OCI-M1 (cell line): ENCODE results near the gene KCNH2.

ENCODE experiments used
- DNase-seq: peaks from one replicate; lab custom pipeline; 2025; lab: John Stamatoyannopoulos, UW

KCNH2 gene

DNA sequence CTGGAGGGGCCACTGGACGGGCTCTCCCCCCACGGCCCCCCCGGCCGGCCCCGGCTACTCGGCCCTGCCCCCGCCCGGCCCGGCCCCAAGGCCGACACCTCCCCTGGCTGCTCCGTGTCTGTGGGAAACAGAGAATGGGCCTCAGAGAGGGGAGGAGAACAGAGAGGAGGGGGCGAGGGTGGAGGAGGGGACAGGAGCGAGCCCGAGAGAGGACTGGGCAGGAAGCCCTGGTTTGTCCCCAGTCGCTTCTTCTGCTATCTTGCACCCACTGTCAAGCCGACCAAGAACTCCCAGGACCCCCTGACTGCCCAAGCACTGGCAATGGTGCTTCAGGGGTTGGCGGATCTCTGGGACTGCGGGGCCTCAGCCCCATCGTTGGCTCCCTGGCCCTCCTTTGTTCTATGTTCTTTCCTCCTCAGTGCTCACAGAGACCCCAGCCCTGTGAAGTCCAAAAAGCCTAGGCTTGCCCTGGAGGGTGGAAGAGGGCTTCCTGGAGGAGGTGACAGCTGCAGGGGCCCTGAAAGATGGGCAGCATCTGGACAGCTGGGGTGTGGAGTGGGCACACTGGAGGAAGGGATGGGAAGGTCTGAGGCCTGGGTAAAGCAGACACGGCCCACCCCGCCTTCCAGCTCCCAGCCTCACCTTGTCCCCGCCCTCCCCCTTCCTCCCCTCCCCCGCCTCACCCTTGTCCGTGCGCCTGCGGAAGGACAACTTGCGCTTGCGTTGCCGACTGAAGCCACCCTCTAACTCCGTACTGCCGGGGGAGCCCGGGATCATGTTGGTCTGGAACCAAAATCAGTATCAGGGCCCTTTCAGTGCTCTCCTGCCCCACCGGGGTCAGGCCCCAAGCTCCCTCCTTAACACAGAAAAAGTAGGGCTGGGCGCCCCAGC, 30.1 kb downstream of the KCNH2 start:
- no peak for DNase-seq

DNA sequence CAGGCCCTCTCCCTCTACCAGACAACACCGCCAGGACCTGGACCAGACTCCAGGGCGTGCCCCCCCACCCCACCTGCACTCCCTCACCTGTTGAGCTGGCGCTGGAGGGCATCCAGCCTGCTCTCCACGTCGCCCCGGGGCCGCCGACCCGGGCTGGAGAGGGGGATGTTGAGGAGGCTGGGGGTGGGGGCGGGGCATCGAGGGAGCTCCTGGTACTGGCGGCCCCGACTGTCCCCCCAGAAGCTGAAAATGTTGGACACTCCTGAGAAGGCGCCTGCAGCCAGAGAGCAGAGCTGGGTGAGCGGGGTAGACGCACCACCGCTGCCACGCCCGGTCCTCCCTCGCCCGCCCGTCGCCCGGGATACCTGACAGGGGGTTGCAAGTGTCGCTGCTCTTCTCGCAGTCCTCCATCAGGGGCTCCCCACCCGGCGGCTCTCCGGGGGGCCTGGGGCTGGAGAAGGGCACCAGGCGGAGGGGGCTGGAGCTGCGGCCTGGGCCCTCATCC, 30.8 kb downstream of the KCNH2 start:
- DNase-seq = no peak

DNA sequence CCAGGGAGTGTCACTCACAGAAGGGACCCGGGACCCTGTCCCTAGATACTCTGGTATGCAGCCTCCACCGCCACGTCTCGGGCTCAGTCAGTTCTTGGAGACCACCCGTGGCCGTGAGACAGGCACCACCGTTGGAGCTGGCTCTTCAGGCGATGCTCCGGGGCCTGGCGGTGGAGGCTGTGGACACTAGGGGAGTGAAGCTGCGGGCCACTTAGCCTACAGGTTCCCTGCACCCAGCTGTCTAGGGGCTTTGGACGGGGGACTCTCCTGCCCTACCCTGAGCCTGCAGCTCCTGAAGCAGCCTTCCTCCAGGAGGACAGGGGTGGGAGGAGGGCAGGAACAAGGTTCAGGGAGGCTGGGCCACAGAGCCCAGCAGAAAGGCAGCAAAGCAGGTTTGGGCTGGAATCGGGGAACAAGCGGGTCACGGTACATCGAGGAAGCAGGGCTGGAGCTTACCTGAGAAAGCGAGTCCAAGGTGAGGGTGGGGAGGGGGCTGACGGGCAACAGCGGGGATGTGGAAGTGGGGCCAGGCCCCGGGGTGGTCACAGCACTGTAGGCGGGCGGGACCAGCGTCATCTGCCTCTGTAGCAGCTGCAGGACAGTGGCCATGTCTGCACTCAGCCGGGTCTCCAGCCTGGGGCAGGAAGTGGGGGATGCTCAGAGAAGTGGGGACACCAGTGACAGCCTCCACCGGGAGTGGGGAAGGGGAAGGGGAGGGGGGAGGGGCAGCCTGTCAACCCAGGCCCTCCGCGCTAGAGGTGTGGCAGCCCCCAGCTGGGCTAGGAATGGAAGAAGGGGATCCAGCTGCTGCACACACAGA, 31.5 kb downstream of the KCNH2 start:
- no peak for DNase-seq

DNA sequence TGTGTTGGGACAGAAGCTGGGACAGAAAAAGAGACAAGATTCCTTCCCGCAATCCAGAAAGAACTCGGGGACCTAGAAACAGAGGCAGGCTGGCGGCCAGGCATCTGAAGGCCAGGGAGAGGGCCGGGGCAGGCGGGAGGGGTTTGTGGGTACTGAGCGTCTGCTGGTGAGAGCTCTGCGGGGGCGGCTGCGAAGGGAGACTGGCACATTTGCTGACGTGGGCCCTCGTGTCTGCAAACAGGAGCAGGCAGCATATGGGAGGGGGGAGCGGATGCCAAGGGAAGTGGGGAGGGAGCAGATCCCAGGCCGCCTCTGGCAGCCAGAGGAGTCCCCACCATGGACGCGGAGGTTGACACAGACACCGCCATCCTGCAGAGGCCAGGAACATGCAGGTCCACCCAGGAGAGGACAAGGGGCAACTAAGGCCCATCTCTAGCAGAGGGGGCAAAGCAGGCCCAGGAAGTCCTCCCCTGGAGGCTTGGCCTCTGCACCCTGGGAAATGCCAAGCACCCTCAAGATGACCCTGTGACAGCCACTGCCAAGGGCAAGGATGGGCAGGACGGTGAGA, 32.2 kb downstream of the KCNH2 start:
- DNase-seq = no peak

DNA sequence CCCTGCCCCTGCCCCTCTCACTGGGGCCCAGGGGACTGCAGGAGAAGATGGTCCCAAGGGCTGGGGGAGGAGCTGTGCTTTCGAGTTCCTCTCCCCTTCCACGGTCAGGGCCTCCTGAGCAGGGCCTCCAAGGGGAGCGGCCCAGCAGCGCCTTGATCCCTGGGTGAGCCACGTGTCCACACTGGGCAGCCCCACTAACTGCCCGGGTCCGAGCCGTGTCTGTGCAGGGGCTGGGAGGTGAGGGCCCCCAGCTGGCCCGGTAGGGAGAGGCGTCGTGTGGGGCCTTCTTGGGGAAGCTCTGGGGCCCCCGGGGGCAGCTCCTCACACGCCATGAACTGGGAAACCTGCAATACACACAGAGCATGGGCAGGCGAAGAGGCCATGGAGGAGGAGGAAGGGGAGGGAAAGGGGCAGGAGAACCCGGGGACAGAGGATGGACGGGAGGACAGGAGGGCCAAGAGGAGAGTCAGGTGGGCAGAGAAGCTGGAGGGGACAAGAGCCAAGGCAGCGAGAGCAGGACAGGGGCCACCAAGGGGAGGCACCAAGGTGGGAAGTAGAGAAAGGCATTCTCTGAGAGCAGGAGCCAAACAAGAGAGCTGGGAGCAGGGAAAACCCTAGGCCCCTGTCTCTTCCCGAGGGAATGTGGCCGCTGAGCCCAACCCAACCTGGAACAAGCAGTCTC, 32.8 kb downstream of the KCNH2 start:
- DNase-seq = no peak

DNA sequence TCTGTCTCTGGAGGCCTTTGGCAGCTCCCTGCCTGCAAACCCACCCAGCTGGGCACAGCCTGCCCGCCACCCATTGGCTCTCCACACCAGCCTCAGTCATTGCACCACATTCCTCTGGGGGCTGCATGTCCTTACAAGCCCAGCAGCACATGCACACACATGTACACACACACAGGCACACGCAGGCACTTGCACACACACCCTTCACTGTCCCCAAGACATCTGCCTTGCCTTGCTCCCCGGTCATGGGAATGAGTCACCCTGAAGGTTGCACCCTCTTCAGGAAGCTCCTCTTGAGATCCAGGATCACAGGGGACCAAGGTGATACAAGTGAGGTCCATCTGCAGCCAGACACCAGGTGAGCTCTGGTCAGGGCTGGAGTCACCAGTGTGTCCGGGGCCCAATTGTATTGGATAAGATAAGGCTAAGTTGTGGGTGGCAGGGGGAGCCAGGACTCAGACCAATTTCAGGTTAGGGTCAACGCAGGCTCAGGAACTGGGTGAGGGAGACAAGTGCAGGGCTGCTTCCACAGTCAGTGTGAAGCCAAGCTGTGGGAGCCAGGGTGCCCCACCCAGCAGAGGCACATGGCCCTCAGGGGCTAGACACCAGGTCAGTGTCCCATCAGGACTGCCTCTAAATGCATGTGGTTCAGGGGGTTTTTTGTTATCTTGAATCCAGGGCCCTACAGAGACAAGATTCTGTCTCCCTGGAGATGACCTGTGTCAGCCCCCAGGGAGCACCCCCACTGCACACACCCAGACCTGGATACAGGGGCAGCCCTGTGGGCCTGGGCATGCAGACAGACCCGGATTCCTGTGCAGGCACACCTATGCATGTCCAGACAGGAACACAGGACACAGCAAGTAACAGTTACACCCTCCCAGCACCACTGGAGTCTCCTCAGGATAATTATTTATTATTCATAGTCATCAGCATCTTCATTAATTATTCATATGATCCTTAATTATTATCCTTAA, 33.8 kb downstream of the KCNH2 start:
- no peak for DNase-seq

DNA sequence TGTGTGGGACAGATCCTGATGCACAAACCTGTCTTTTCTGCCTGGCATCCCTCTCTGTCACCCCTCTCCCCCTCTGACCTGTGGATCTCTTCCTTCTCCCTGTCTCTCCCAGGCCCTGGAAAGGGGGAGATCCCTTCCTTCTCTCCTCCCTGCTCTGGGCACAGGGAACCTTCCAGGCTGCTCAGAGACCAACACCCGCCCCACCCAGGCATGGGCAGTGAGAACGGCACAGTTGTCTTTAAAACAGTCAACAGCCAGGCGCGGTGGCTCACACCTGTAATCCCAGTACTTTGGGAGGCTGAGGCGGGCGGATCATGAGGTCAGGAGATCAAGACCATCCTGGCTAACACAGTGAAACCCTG, 34.7 kb downstream of the KCNH2 start:
- no peak for DNase-seq

DNA sequence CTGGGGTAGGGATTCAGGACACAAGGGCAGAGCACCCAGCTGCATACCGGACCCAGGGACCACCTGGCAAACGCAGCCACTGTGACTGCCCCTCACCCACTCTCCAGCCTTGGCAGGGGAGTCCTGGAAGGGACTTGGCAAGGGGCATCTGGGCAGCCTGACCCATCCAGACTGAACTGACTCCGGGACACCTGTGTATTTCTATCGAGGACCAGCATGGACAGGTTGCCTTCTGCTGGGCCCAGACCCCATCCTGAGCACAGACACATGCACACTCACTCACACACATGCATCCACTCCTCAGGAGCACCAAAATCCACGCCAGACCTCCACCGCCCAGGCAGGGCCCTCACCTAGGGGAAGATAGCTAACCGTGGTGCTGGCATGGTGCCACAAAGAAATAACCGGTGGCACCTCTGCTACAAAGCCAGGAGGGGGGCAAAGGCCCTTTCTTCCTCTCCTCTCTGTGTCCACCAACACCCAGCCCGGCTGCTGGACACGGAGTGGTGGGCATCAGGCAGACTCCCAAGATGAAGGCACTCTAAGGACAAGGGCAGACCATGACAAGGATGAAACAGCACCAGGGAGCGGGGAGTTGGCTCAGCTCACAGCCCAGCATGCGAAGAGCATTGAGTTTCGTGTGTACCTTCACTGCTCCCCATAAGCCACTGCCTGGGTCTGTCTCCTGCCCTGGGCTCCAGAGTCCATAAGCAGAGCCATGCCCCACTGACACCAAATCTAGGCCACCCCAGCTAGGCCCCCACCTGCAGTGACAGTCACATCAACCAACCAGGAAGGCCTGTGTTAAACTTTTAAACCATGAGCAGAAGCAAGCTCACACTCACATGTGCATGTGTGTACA, 35.3 kb downstream of the KCNH2 start:
- no peak for DNase-seq

DNA sequence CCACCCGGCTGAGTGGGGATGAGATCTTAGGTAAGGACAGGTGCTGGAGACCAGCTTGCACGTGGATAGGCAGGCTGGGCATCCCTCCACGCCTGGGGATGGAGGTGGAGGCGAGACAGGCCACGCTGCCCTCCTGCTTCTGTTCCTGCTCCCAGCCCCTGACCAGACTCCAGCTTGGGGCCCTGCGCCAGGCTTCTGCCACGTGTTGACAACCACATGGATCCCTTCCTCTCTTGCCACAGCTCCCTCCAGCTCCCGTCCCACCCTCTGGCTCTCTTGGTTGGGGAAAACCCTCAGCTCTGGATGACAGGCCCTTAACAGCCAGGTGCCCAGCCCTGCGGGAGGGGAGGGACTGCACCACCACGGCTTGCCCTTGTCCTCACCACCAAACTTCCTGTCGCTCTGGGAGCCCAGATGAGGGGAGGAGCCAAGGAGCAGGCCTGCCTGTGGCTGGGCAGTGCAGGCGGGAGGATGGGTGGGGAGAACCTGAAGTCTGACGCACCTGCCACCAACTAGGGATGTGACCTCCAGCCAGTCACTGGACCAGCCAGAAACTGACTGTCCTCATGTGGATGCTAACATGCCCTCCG, 36.0 kb downstream of the KCNH2 start:
- DNase-seq = peak; percentile 11

DNA sequence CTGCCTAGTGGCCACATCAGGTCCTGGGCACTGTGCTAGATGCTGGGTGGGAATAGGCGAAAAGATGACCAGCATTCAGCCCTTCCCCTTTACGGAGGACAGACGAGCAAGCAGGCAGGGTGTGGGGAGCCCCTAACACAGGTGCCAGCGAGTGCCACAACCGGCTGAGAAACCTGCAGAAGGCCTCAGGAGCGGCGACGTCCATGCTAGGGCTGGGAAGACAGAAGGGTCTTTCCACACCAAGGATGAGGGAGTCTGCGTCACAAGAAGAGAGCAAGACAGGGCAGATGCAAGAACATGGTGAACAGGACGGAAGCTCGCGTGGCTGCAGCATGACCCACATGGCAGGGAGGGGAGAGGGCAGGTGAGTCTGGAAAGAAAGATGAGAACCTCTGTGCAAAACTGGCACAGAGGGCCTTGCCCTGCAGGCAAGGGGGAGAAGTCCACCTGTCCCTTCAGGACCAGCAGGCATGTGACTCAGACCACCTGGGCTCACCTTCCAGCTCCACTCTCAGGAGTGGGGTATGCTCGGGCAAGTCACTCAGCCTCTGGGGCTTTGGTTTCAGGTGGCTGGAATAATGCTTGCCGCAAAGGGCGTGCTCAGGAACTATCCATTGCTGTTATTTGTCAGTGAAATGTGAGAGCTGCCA, 36.6 kb downstream of the KCNH2 start:
- DNase-seq = no peak

DNA sequence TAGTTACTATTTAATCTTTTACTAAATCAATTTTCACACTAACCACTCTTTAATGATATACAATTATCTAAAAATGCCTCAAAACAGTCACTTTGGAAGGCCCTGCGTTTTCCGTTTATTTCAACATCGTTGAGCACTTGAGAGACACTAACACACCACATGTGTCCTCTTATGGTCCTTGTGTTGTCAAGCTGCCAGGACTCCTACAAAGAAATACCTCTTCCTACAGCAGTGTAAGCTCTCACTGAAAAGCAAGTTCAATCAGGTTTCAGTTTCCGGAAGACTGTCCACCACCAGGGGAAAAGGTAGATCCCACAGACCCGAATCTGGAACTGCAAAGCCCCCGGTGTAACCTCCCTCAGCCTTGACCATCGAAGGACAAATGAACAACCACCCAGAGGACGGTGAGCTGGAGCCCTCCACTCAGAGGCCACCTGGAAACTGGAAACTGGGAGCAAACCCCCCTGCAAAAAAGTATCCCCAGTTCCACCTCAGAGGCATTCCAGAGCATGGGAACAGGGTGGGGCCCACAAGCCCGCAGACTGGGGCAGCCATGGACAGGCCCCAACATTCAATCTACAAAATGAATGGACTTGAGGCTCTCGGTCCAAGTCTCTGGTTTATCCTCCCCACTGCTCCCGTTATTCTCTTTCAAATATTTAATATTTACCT, 37.6 kb downstream of the KCNH2 start:
- DNase-seq = no peak

DNA sequence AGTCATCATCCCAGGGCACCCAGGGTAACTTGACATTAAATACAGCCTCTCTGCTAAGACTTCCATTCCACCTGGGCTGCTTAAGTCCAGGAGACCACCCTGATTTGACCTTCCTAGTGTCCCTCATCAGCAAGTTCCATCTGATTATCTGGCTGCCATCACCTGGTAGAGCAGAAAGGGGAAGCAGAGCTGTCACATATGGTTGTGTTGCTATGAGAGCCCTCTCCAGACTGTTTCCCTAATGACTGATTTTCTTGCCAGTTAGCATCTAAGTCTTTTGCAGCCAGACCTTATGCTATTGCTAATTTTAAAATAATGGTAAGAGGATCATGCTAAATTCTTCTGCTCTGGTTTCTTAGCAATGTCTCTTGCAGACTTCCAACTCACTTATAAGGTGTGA, 38.7 kb downstream of the KCNH2 start:
- DNase-seq = peak; percentile 30

DNA sequence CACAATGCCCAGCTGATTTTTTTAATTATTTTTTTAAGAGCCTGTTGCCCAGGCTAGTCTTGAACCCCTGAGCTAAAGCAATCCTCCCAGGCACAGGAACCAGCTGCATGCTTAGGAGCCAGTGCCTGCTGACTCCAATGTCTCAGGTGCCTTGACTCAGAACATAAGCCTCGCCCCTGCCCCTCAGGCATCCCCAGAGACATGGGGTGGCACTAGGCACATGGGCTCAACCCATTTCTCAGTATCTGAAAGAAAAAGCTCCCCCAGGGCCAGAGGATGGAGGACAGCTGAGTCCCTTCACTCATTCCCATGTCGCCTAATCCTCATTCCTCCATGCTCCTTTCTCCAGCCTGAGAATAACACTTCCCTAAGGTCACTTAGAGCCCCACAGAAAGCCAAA, 39.1 kb downstream of the KCNH2 start:
- no peak for DNase-seq

DNA sequence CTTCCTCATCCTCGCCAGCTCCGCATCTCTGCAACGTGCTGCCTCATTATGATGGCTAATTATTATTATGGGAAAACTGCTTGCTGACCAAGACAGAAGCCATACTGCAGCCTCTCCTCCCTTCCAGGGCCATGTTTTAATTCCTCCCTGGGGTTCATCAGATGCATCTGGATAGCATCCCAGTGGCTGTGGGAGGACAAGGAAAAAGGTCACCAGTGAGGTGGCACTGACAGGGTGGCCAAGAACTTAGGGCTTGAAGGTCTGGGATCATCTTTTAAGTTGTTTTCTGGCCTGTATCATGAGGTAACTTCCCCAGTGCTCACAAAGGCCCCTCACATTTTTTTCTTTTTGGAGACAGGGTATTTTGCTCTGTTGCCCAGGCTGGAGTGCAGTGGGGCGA, 39.6 kb downstream of the KCNH2 start:
- no peak for DNase-seq

DNA sequence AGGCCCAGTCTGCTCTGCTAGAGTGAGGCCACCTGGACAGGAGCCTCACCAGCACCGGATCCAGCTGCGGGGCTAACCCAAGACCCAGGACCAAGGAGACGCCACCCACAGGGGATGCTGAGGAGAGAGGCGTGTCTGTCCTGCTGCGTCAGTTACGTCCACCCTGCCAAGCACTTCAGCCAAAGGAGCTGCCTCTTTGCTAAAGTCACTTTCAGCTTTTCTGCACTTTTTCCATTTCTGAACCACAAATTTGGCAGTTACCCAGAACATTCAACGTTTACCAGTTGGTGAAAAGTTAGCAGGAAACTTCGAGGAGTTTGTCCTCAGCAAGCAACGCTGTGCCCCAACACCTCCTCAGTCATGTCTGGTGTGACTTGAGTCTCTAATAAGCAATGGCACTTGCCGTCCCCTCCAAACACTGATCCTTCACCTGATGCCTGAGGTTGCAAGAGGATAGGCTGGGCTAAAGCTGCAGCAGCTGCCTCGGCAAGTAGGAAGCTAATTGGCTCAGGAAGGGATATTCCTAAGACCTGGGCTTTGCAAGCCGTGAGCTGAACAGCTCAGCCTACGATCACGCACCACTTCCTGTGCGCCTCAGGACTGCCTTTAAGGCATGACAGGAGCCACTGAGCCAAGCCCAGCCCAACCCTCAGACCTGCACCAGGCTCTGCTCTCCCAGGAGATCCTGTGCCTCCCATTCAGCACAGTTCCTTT, 40.1 kb downstream of the KCNH2 start:
- DNase-seq = no peak

DNA sequence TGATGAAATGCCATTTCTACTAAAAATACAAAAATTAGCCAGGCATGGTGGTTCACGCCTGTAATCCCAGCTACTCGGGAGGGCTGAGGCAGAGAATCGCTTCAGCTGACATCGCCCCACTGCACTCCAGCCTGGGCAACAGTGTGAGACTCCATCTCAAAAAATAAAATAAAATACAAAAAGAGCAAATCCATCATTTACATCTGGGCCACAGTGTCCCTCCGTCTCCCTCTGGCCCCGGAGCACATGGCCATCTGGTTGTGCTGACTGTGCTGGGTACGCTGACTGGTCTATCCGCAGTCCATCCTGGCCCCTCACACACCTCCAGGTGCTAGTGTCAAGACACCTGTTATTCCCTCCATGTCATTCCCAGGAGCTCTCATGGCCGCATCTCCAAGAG, 42.1 kb downstream of the KCNH2 start:
- DNase-seq = no peak

DNA sequence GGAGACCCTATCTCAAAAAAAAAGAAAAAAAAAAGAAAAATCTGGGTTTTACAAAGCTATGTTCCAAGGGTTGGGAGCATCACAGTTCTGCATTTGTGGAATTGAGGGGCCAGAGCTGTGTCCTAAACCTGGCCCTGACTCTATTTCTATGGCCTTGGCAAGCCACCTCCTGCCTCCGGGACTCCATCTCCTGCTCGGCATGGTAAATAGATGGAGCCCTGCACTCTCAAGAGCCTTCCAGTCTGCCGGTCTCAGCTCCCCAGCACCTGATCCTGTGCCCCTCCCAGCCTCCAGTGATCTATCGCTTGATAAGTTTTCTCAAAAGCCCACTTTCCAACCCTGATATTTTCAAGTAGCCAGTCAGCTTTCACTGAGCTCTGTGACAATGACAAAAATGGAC, 43.0 kb downstream of the KCNH2 start:
- DNase-seq = no peak
